Right ventricle myocardium inferior (tissue), 1 donor: Measurements from ENCODE around the gene ENG. TPM values are rescaled to one million over a fixed set of nuclear protein-coding genes. Genes with fewer than 3 reads are reported as not detected.

Source experiments
- ATAC-seq: fragments of 200-7000 bp; cut with Tn5 transposase; one replicate; pipeline ENCODE4 v1.9.1; 2020; ENCODE audit warnings: mild to moderate bottlenecking, moderate library complexity
- DNase-seq: peaks from one replicate; pipeline ENCODE4 v3.0.0; 2021; ENCODE audit errors: missing footprints
- intact Hi-C: fragments of 100-400 bp; cut with DNase I; formaldehyde crosslinking; loops from one replicate; pipeline ENCODE4 v1.11.0; 2022
- microRNA-seq: library from miRNA; unstranded; fragments of <30 nt; microRNA quantifications from one replicate; pipeline ENCODE4 v1.2.0, GENCODE V29; 2020
- total RNA-seq: library from RNA; stranded (reverse); fragmentation: NEBNext Ultra II Directional; extraction: Animal tissue kit (Norgen Biotek cat#: 25700); gene quantifications from one replicate; pipeline ENCODE4 v1.2.1, GENCODE V29; 2021
- donor health status: DM: no; HTN: yes; CAD: no; lungs with severe emphysema.

ENG gene
- total RNA-seq, 1 donor from 2014 or later, result 131 TPM

DNA sequence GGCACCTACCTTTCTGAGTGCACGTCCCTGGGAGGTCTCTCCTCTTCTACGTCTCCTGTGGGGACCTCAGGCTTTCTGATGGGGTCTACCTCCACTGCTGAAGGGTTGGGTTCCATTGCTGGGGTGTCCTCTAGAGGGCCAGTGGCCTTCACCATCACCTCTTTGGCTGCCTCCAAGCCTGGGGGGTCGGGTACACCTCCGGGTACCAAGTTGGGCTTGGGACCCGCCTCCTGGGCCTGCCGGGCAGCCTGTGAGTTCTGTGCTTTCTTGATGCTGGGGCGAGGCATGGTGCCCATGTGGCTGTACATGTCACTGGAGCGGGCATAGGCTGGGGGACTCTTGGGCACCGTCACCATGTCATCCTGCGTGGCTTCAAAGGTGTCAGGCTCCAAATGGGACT, 80.5 kb downstream of the ENG start:
- no peak for DNase-seq
- intact Hi-C loops, result no loop called here
- ATAC-seq, result no peak

DNA sequence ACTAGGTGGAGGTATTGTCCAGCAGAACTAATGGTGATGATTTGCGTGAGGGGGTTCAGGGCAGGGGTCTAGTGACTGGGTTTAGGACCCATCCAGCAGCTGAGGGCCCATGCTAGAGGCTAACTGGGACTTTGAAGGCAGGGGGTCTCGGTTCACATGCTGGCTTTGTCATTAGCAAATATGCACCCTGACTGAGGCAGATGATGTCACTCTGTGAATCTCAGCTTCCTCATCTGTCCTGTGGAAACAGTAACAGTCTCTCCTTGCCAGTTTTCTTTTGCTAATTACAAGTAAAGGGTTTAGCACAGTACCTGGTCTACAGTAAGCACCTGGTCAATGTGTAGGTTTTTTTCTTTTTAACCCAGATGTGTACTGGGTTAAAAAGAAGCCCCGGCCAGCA, 81.2 kb downstream of the ENG start:
- no peak for DNase-seq
- intact Hi-C loops, result no loop called here
- no peak for ATAC-seq

DNA sequence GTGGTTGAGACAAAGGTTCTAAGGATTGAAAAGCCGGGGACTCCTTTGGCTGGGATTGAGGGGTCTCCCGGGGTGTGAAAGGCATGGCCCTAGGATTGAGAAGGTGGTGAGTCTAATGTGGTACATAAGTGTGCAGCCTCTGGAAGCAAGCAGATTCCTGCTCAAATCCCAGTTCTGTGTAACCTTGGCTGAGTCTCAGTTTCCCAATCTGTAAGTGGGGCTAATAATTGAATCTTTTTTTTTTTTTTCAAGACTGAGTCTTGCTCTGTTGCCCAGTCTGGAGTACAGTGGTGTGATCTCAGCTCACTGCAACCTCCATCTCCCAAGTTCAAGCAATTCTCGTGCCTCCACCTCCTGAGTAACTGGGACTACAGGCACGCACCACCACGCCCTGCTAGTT, 81.9 kb downstream of the ENG start:
- no peak for ATAC-seq
- no peak for DNase-seq
- intact Hi-C loops, result no loop called here

DNA sequence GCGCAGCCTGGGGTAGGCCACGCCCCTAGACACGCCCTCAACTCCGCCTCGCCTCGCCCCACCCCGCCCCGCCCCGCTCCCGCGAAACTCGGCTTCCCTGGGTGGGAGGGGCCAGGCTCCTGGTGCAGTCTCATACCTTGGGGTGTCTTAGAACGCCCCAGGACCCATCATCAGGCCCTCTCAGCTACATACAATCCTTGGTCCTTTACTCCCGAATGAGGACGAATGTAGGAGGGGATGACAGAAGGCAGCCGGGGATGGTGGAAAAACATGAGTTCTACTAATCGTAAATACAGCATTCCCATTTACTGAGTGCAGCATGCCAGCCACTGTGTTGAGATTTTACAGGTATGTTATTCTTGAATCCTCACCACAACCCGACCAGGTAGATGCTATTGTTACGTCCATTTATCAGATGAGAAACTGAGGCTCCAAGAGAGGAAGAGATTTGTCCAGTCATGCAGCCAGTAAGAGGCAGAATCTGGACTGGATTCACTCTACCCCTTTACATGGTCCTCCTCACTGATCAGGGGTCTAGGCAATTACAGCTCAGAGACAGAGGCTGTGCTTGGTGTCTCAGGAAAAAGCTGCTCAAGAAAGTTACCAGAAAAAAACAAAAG, 82.8 kb downstream of the ENG start:
- ATAC-seq (no peak), DNase-seq (no peak)
- intact Hi-C loops, result no loop called here

DNA sequence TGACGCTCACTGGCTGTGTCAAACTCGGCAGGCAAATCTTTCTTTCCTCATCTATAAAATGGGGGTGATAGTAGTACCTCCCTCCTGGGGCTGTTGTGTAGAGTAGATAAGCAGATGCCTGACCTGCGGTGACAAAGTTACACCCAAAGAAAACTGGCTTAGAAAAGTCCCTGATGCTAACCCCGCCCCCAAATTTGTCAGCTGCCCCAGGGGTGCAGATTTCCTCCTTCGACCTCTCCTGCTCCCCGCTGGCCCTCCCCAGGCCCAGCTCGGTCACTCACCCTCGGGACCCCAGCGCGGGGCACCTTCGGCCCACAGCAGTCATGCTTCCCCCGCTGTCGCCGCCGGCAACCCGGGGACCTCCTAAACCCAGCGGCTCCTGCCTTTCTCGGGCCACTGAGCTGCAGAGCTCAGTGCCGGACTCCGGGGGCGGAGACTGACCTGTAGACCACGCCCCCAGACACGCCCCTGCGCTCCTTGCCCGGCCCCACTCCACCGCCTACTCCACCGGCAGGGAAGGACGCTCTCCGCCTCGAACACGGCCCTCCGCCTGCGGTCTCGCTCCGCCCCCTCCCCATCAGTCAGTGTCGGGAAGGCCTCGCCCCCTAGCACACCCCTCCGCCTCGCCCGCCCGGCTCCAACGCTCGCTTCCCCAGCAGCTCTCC, 83.4 kb downstream of the ENG start:
- DNase-seq (peak; percentile 100), ATAC-seq (peak; percentile 98)
- intact Hi-C loops, result no loop called here

DNA sequence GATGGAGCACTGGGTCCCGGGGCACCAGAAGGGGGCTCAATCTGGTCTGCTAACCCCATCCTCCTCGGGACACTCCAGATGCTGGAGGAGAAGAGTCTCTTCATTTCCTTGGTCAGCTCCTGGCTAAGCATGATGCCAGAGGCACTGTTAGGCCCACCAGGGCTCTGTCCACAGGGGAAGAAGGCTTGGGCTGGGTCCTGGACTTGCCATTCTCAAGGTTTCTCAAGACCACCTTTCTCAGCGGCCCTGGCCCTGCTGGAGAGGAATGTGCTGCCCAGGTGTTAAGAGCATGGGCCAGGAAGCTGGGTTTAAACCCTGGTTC, 83.9 kb downstream of the ENG start:
- DNase-seq (no peak), ATAC-seq (no peak)
- intact Hi-C loops, result no loop called here

DNA sequence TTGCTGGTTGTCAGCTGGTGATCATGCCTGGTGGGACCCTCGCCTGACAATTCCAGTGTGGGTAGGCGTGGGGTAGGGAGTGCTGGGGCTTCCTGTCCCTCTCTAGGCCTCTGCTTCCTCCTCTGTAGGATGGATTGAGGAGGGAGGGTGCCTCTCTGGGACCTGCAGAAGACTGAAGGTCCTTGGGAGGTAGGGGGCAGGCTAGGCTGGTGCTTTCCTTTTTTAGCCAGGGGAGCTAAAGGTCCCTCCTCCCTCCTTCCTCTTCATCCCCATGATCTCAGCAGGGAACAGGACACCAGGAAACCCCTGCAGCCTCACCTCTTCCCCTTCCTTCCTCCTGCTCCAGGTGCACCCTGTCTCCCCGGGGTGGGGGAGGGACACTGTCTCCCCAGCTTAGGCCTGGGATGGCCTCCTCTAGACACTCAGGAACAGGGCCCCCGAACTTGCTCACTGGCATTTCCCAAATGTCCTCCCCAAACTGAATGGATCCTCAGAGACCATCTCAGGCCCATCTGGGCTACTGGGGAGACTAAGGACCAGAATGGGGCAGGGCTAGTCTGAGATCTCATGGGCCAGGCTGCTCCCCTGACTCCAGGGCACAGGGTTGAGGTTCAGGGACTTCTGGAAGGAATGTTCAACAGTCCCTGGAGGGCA, 84.4 kb downstream of the ENG start:
- DNase-seq (no peak), ATAC-seq (no peak)
- intact Hi-C loops, result no loop called here

DNA sequence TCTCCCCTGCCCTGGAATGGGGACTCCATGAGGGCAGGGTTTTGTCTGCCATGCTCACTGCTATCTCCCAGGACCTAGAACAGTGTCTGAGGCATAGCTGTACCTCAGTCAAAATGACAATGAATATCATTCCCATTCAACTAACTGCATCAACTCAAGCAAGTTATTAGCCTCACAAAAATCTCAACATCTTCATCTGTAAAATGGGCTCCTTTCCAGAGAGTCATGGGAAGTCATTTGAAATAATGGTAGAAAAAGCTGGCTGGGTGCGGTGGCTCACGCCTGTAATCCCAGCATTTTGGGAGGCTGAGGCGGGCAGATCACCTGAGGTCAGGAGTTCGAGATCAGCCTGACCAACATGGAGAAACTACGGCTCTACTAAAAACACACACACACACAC, 85.4 kb downstream of the ENG start:
- intact Hi-C loops, result no loop called here
- ATAC-seq, result no peak
- no peak for DNase-seq

DNA sequence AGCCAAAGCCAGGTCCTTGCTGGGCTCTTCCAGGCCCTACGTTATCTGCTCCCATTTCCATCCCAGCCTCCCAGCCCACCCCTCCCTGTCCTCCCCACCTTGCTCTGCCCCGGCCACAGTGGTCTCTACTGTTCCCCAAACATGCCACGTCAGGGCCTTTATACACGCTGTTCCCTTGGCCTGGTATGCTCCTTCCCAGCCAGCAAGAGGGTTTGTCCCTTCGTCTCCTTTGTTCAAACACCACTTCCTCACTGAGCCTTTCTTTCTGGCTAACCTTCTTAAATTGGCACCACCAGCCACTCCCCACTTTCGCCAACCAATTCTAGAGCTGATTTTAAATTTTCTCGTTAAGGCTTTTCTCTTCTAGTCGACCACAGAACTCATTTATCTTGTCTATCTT, 85.8 kb downstream of the ENG start:
- intact Hi-C loops, result no loop called here
- ATAC-seq (no peak), DNase-seq (no peak)

DNA sequence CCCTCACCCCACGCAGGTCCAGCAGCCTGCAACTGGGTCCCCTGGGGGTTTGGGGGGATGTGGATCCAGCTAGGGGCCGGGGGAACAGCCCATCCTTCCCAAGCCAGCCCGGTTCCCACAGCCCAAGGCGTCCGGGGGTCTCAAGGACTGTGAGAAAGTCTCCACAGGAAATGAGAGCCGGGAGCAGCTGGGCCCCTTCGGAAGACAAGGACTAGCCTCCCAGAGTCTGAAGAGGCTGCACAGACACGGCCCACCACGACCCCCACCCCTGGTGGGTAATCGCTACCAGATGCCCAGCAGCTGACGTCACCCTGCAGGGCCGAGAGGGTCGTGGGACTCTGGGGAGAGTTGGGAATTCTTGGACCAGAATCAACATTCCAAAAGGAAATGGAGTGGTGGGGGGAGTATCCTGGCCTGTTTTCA, 86.5 kb downstream of the ENG start:
- no peak for ATAC-seq
- intact Hi-C loops, result no loop called here
- DNase-seq, result no peak

DNA sequence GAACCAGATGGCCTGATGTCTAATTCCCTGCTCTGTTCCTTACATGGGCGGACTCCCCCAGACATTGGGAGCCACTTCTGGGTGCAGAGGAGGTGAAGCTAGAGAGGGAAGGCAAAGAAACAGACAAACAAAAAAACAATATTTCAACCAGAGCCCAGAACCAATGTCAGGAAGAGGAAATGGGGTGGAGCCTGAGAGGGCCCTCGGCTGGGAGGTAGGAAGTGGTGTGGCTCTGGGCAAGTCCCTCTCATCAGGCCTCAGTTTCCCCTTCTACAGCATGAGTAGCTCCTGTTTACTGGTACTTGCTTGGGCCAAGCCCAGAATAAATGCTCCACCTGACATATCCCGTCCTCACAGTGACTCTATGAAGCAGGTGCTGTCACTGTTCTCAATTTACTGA, 87.0 kb downstream of the ENG start:
- no peak for ATAC-seq

DNA sequence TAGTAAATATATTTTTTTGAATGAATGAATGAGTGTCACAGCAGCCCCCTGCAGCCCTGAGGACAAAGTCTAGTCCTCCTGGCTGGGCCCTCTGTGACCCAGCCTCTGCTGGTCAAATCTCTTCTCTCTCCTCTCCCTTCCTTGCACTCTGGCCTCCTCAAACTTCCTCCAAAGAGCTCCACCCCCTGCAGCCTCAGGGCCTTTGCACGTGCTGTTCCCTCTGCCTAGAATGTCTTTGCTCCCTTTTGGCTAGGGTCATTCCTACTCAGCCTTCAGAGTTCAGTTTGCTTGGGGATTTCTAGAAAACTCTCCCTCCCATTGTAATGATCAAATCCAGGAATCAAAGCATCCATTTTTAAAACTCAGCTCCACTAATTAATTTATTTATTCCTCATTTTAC, 89.0 kb downstream of the ENG start:
- no peak for DNase-seq
- intact Hi-C loops, result no loop called here
- ATAC-seq, result no peak

More for the DNA sequence above, 87.0 kb downstream of the ENG start:
- DNase-seq, result no peak
- intact Hi-C loops, result no loop called here

Small RNA genes lying within 50 kb of the gene (microRNA-seq; reads per million reads assigned to microRNA genes)
- gene MIR2861 (not detected), gene MIR3960 (not detected), gene MIR4672 (not detected)

Other genes with a start within 250 kb of the ENG start
- 51.5 TPM for gene STXBP1, start 242.4 kb downstream of the ENG start, total RNA-seq
- not detected for gene CFAP157, start 147.7 kb downstream of the ENG start, total RNA-seq
- gene PTRH1, start 139.0 kb downstream of the ENG start, total RNA-seq, result 14.2 TPM
- gene TTC16, start 138.6 kb downstream of the ENG start, total RNA-seq, result 0.30 TPM
- 3.8 TPM for gene TOR2A, start 119.4 kb downstream of the ENG start, total RNA-seq
- 21.3 TPM for gene SH2D3C, start 76.0 kb downstream of the ENG start, total RNA-seq
- gene CDK9, start 68.6 kb downstream of the ENG start, total RNA-seq, result 49.9 TPM
- 30.2 TPM for gene FPGS, start 51.8 kb downstream of the ENG start, total RNA-seq
- gene AK1, start 23.0 kb upstream of the ENG start, total RNA-seq, result 880 TPM
- gene ST6GALNAC6, start 44.9 kb upstream of the ENG start, total RNA-seq, result 43.3 TPM
- 21.9 TPM for gene ST6GALNAC4, start 62.4 kb upstream of the ENG start, total RNA-seq
- gene PIP5KL1, start 76.1 kb upstream of the ENG start, total RNA-seq, result not detected
- 11.9 TPM for gene DPM2, start 83.2 kb upstream of the ENG start, total RNA-seq
- gene EEIG1, start 126.3 kb upstream of the ENG start, total RNA-seq, result 25.3 TPM
- gene NAIF1, start 212.7 kb upstream of the ENG start, total RNA-seq, result 5.1 TPM
- gene SLC25A25, start 213.6 kb upstream of the ENG start, total RNA-seq, result 5.9 TPM